Neural progenitor cell (in vitro differentiated cells): ENCODE measurements around the gene FIBP. TPM values are rescaled to one million over a fixed set of nuclear protein-coding genes. Genes with fewer than 3 reads are reported as not detected.
A peak's percentile ranks its signal among the peaks of the same experiment; 100 is the strongest.

Source experiments
- DNase-seq: peaks from one replicate; pipeline ENCODE4 v3.0.0-alpha.2; 2016; ENCODE audit warnings: low spot score
- H2AFZ ChIP-seq: fragments of 200-600 bp; sonication (generic); replicated peaks from 2 replicates; pipeline ENCODE4 v1.6.1; 2016; ENCODE audit warnings: antibody characterized with exemption
- H3F3A ChIP-seq: fragments of 200-600 bp; sonication (generic); 2 replicates; pipeline ENCODE4 v1.6.1; 2016; ENCODE audit warnings: antibody characterized with exemption, low read depth
- H3K27ac ChIP-seq: fragments of 200-600 bp; sonication (generic); 2 replicates; pipeline ENCODE4 v1.5.1; 2016; ENCODE audit warnings: mild to moderate bottlenecking
- H3K27me3 ChIP-seq: fragments of 200-600 bp; sonication (generic); 2 replicates; pipeline ENCODE4 v1.6.1; 2016; ENCODE audit warnings: mild to moderate bottlenecking, moderate library complexity
- H3K36me3 ChIP-seq: fragments of 200-600 bp; sonication (generic); 2 replicates; pipeline ENCODE4 v1.5.1; 2016
- H3K4me1 ChIP-seq: fragments of 200-600 bp; sonication (generic); 2 replicates; pipeline ENCODE4 v1.6.1; 2016; ENCODE audit warnings: mixed run types
- H3K4me2 ChIP-seq: fragments of 200-600 bp; sonication (generic); 2 replicates; pipeline ENCODE4 v1.6.1; 2016
- H3K4me3 ChIP-seq: fragments of 200-600 bp; sonication (generic); 2 replicates; pipeline ENCODE4 v1.5.1; 2016
- H3K79me2 ChIP-seq: fragments of 200-600 bp; sonication (generic); 2 replicates; pipeline ENCODE4 v1.6.1; 2016; ENCODE audit warnings: low read depth
- H3K9ac ChIP-seq: fragments of 200-600 bp; sonication (generic); 2 replicates; pipeline ENCODE4 v1.6.1; 2016
- H3K9me3 ChIP-seq: fragments of 200-600 bp; sonication (generic); 2 replicates; pipeline ENCODE4 v1.5.1; 2016; ENCODE audit warnings: low read depth
- H4K20me1 ChIP-seq: fragments of 200-600 bp; sonication (generic); 2 replicates; pipeline ENCODE4 v1.6.1; 2016; ENCODE audit warnings: low read depth
- H3K27ac Mint-ChIP-seq: 3 replicates; pipeline ENCODE4 v1.8.0; 2021; ENCODE audit warnings: mixed read lengths
- H3K27me3 Mint-ChIP-seq: 2 replicates; pipeline ENCODE4 v1.8.0; 2022; ENCODE audit warnings: low read depth, mild to moderate bottlenecking, inconsistent platforms, moderate library complexity, mixed read lengths; ENCODE audit not compliant: insufficient read depth
- H3K36me3 Mint-ChIP-seq: 3 replicates; pipeline ENCODE4 v1.8.0; 2021; ENCODE audit warnings: mixed read lengths
- H3K4me1 Mint-ChIP-seq: 3 replicates; pipeline ENCODE4 v1.8.0; 2021; ENCODE audit warnings: mixed read lengths
- H3K4me3 Mint-ChIP-seq: 3 replicates; pipeline ENCODE4 v1.8.0; 2021; ENCODE audit warnings: mild to moderate bottlenecking, moderate library complexity, mixed read lengths
- H3K9me3 Mint-ChIP-seq: 3 replicates; pipeline ENCODE4 v1.8.0; 2020; ENCODE audit warnings: mixed read lengths
- EZH2 ChIP-seq: fragments of 200-600 bp; sonication (generic); IDR thresholded peaks from 2 replicates; pipeline ENCODE4 v1.6.1; 2017; ENCODE audit warnings: antibody characterized with exemption, mild to moderate bottlenecking, moderate library complexity
- EZH2phosphoT487 ChIP-seq: fragments of 200-600 bp; sonication (generic); IDR thresholded peaks from 2 replicates; pipeline ENCODE4 v1.6.1; 2017; ENCODE audit warnings: antibody characterized with exemption
- total RNA-seq: library from RNA; depleted of rRNA; stranded (reverse); fragments of >200 nt; gene quantifications from 2 replicates; pipeline ENCODE4 v1.2.3, GENCODE V29; 2015; ENCODE audit warnings: low replicate concordance
- TF ChIP-seq, protein P1 (sequence below): fragments of 200-600 bp; sonication (generic); IDR thresholded peaks from 2 replicates; pipeline ENCODE4 v1.5.1; 2017; ENCODE audit warnings: antibody characterized with exemption, mild to moderate bottlenecking

Gene FIBP
- total RNA-seq, 1 donor from 2014 or later, result 92.1 TPM

DNA sequence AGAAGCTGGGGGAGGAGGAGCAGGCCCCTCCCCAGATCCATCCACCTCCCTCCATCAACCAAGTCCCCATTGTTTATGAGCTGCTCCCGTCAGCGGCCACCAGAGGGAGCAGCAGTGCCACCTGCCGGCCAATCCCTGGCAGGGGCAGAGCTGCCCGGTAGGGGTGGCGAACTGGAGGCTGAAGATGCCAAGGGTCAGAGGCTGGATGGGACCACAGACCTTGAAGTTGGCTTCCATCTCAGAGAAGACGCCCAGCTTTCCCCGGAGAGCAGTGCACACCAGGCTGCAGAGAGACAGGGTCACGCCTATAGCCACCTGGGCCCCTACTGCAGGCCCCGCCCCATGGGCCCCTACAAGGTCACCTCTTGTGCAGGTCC, 3.6 kb downstream of the FIBP start:
- Histone ChIP-seq H3K36me3 (peaks cover 4% of the 10 kb centered on the region), H3K27me3 (peaks cover 11% of the 10 kb centered on the region), H3K4me1 (peaks cover 13% of the 10 kb centered on the region), H3K9ac (no peak overlapping the region), H3K9me3 (no peaks in the 10 kb centered on the region), H3K79me2 (peaks cover 17% of the 10 kb centered on the region), H4K20me1 (peaks cover 14% of the 10 kb centered on the region), H3K4me3 (no peak overlapping the region), H2AFZ (no peak overlapping the region), H3K27ac (no peak overlapping the region), H3K4me2 (no peak overlapping the region), H3F3A (peaks cover 37% of the 10 kb centered on the region)
- TF ChIP-seq, protein P1, sequence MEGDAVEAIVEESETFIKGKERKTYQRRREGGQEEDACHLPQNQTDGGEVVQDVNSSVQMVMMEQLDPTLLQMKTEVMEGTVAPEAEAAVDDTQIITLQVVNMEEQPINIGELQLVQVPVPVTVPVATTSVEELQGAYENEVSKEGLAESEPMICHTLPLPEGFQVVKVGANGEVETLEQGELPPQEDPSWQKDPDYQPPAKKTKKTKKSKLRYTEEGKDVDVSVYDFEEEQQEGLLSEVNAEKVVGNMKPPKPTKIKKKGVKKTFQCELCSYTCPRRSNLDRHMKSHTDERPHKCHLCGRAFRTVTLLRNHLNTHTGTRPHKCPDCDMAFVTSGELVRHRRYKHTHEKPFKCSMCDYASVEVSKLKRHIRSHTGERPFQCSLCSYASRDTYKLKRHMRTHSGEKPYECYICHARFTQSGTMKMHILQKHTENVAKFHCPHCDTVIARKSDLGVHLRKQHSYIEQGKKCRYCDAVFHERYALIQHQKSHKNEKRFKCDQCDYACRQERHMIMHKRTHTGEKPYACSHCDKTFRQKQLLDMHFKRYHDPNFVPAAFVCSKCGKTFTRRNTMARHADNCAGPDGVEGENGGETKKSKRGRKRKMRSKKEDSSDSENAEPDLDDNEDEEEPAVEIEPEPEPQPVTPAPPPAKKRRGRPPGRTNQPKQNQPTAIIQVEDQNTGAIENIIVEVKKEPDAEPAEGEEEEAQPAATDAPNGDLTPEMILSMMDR, result peak; percentile 99
- TF ChIP-seq EZH2, result no peak
- Mint-ChIP-seq H3K27ac (peak overlapping the region; percentile 60), H3K36me3 (peaks cover 25% of the 10 kb centered on the region), H3K9me3 (no peaks in the 10 kb centered on the region), H3K27me3 (peaks cover 3% of the 10 kb centered on the region), H3K4me3 (no peak overlapping the region), H3K4me1 (peaks cover 35% of the 10 kb centered on the region)
- peak; percentile 88 for DNase-seq

DNA sequence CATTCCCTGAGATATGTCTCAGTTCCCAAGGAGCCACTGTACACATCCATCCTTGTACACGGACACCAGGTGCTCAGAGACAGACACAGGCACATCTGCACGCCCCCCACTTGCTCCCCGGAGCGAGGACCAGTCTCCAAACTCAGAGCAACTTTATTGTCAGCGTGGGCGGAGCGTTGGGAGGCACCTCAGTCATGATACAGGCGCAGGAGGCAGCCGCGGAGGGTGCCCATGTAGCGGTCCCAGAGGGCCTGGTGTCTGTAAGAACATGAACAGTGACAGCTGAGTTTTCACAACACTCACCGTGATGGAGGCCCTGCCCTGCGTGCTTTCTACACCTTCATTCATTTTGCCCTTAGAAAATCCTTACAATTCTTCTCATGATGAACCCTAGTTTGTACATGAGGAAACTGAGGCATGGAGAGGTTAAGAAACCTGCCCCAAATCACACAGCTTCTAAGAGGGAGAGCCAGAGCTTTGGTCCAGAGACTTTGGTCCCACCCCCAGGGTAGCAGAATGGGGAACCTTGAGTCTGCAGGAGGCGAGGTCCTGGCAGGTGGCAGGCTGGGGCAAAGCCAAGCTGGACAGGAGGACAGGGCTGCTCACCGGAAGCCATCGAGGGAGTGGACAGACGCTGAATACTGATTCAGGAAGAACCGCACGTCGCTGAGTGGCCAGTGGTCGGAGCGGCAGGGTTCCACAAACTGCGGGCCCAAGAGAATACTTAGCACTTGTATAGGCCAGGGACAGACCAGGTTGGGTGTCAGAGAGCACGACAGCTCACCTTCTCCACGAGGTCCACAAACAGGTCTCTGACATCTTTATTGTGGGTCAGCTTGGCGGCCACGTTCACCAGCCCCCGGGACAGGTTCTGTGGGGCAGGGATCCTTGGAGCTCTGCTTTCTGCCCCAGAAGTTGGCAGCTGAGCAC, 4.2 kb downstream of the FIBP start:
- Histone ChIP-seq H3K79me2 (peaks cover 17% of the 10 kb centered on the region), H3K9me3 (no peaks in the 10 kb centered on the region), H3K9ac (no peak overlapping the region), H4K20me1 (peaks cover 14% of the 10 kb centered on the region), H3K4me3 (no peak overlapping the region), H3K27ac (no peak overlapping the region), H3K27me3 (peaks cover 5% of the 10 kb centered on the region), H3K4me2 (no peak overlapping the region), H3F3A (peaks cover 30% of the 10 kb centered on the region), H3K36me3 (peaks cover 4% of the 10 kb centered on the region), H3K4me1 (peaks cover 7% of the 10 kb centered on the region), H2AFZ (no peak overlapping the region)
- H3K27me3 Mint-ChIP-seq, result peaks cover 6% of the 10 kb centered on the region
- TF ChIP-seq EZH2, result no peak
- TF ChIP-seq, protein P1, result no peak
- no peak for TF ChIP-seq EZH2phosphoT487
- peaks cover 25% of the 10 kb centered on the region for H3K36me3 Mint-ChIP-seq
- H3K27ac Mint-ChIP-seq, result peak overlapping the region; percentile 60
- H3K4me3 Mint-ChIP-seq, result no peak overlapping the region
- DNase-seq, result no peak
- no peaks in the 10 kb centered on the region for H3K9me3 Mint-ChIP-seq
- H3K4me1 Mint-ChIP-seq, result peaks cover 29% of the 10 kb centered on the region

DNA sequence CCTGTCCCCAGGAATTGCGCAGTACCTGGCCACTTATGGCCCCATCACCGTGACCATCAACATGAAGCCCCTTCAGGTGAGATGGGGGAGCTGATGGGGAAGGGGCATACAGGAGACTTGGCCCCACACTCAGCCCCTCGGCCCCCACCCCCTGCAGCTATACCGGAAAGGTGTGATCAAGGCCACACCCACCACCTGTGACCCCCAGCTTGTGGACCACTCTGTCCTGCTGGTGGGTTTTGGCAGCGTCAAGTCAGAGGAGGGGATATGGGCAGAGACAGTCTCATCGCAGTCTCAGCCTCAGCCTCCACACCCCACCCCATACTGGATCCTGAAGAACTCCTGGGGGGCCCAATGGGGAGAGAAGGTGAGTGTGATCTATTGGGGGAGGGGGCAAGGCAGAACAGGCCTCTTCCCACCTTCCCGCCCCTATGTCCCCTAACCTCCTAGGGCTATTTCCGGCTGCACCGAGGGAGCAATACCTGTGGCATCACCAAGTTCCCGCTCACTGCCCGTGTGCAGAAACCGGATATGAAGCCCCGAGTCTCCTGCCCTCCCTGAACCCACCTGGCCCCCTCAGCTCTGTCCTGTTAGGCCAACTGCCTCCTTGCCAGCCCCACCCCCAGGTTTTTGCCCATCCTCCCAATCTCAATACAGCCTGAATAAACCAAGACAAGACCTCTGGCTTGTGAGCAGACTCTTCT, 5.1 kb downstream of the FIBP start:
- peaks cover 25% of the 10 kb centered on the region for H3K36me3 Mint-ChIP-seq
- TF ChIP-seq, protein P1, result no peak
- TF ChIP-seq EZH2phosphoT487 (no peak), EZH2 (no peak)
- H3K27me3 Mint-ChIP-seq, result peaks cover 7% of the 10 kb centered on the region
- peaks cover 4% of the 10 kb centered on the region for H3K36me3 ChIP-seq
- H3K27ac ChIP-seq, result no peak overlapping the region
- no peaks in the 10 kb centered on the region for H3K27me3 ChIP-seq
- H3K27ac Mint-ChIP-seq, result no peak overlapping the region
- H3K4me1 ChIP-seq, result peaks cover 7% of the 10 kb centered on the region
- peaks cover 25% of the 10 kb centered on the region for H3K4me1 Mint-ChIP-seq
- no peaks in the 10 kb centered on the region for H3K9me3 ChIP-seq
- H4K20me1 ChIP-seq, result peaks cover 14% of the 10 kb centered on the region
- no peak overlapping the region for H3K9ac ChIP-seq
- H2AFZ ChIP-seq, result no peak overlapping the region
- no peak for DNase-seq
- peaks cover 17% of the 10 kb centered on the region for H3K79me2 ChIP-seq
- no peak overlapping the region for H3K4me3 Mint-ChIP-seq
- H3K9me3 Mint-ChIP-seq, result no peaks in the 10 kb centered on the region
- H3K4me3 ChIP-seq, result no peak overlapping the region
- H3F3A ChIP-seq, result peaks cover 23% of the 10 kb centered on the region
- H3K4me2 ChIP-seq, result no peak overlapping the region
